Adrenal gland (tissue), 12 donors: Measurements from ENCODE around the gene RPL41. TPM values are rescaled to one million over a fixed set of nuclear protein-coding genes. Genes with fewer than 3 reads are reported as not detected.

Experiments
- polyA plus RNA-seq, 3 donors: library from polyadenylated mRNA; stranded (reverse); fragments of 200-250 nt in 2 of 3; fragments of 350-450 nt in 1 of 3; fragmentation: Illumina TruSeq in 1 of 3; extraction: RNeasy Lipid Tissue Mini Kit (QIAGEN cat#74804) in 1 of 3; gene quantifications; one replicate each; pipeline ENCODE4 v1.2.3, GENCODE V29; 2013 to 2014
- total RNA-seq, 9 donors: library from RNA; depleted of rRNA in 4 of 9; stranded (reverse); fragments of >200 nt in 4 of 9; fragments of 120-200 nt in 1 of 9; fragmentation: NEBNext Ultra II Directional in 1 of 9; extraction: Animal tissue kit (Norgen Biotek cat#: 25700) in 1 of 9; gene quantifications; one replicate each; pipeline versions ENCODE4 v1.1.0 to v1.2.4, GENCODE V29; 2013 to 2023
- donor health status: healthy with polysubstance abuse.
- donor health status: Bipolar disorder and iron deficiency.
- donor health status: DM: yes; HTN: yes; CAD: no.
- donor health status: DM: no; HTN: no; CAD: no.
- donor health status: DM: no; HTN: no; CAD: no.
- donor health status: DM: yes; HTN: yes; CAD: no.

RPL41 gene
- total and polyA plus RNA-seq, 12 donors = 1,635 to 6,204 (median 3,125) TPM

Other genes with a start within 250 kb of the RPL41 start
- gene PYM1, start 188.7 kb upstream of the RPL41 start, total RNA-seq = 10 to 100 TPM; 32.1 to 60.9 (median 37.8) TPM
- gene PYM1, start 188.7 kb upstream of the RPL41 start, polyA plus RNA-seq = 10 to 100 TPM; 48.3 to 59.1 (median 49.0) TPM
- 100 to 1,000 TPM in 1 of 9 donors, 10 to 100 TPM in 8; 16.0 to 116 (median 31.9) TPM for gene DGKA, start 185.5 kb upstream of the RPL41 start, total RNA-seq
- 10 to 100 TPM; 21.1 to 99.8 (median 66.2) TPM for gene DGKA, start 185.5 kb upstream of the RPL41 start, polyA plus RNA-seq
- 1 to 10 TPM in 5 of 9 donors, under 1 TPM in 3, not detected in 1; 0.35 to 3.8 (median 1.3) TPM for gene PMEL, start 150.6 kb upstream of the RPL41 start, total RNA-seq
- gene PMEL, start 150.6 kb upstream of the RPL41 start, polyA plus RNA-seq = 1 to 10 TPM in 2 of 3 donors, under 1 TPM in 1; 0.77 to 1.5 (median 1.0) TPM
- 10 to 100 TPM in 8 of 9 donors, 1 to 10 TPM in 1; 6.3 to 30.6 (median 18.7) TPM for gene CDK2, start 149.8 kb upstream of the RPL41 start, total RNA-seq
- 10 to 100 TPM in 1 of 3 donors, 1 to 10 TPM in 2; 6.0 to 16.5 (median 9.2) TPM for gene CDK2, start 149.8 kb upstream of the RPL41 start, polyA plus RNA-seq
- 100 to 1,000 TPM in 5 of 9 donors, 10 to 100 TPM in 4; 77.6 to 134 (median 112) TPM for gene RAB5B, start 142.6 kb upstream of the RPL41 start, total RNA-seq
- 100 to 1,000 TPM in 1 of 3 donors, 10 to 100 TPM in 2; 34.4 to 137 (median 43.6) TPM for gene RAB5B, start 142.6 kb upstream of the RPL41 start, polyA plus RNA-seq
- 10 to 100 TPM; 49.3 to 72.6 (median 56.6) TPM for gene SUOX, start 119.4 kb upstream of the RPL41 start, total RNA-seq
- gene SUOX, start 119.4 kb upstream of the RPL41 start, polyA plus RNA-seq = 10 to 100 TPM; 27.7 to 49.7 (median 37.1) TPM
- gene IKZF4, start 95.6 kb upstream of the RPL41 start, total RNA-seq = 10 to 100 TPM in 6 of 9 donors, 1 to 10 TPM in 3; 6.0 to 34.0 (median 13.3) TPM
- 10 to 100 TPM in 1 of 3 donors, 1 to 10 TPM in 2; 5.7 to 10.3 (median 6.4) TPM for gene IKZF4, start 95.6 kb upstream of the RPL41 start, polyA plus RNA-seq
- 1,000 to 10,000 TPM in 3 of 9 donors, 100 to 1,000 TPM in 3, 10 to 100 TPM in 3; 76.7 to 2,374 (median 441) TPM for gene RPS26, start 74.7 kb upstream of the RPL41 start, total RNA-seq
- gene RPS26, start 74.7 kb upstream of the RPL41 start, polyA plus RNA-seq = 1,000 to 10,000 TPM; 1,149 to 1,897 (median 1,249) TPM
- gene ERBB3, start 36.5 kb upstream of the RPL41 start, total RNA-seq = 10 to 100 TPM in 1 of 9 donors, 1 to 10 TPM in 8; 1.3 to 25.7 (median 1.6) TPM
- gene ERBB3, start 36.5 kb upstream of the RPL41 start, polyA plus RNA-seq = 1 to 10 TPM; 1.9 to 5.0 (median 2.6) TPM
- 100 to 1,000 TPM in 5 of 9 donors, 10 to 100 TPM in 4; 64.1 to 129 (median 106) TPM for gene PA2G4, start 12.1 kb upstream of the RPL41 start, total RNA-seq
- 100 to 1,000 TPM in 2 of 3 donors, 10 to 100 TPM in 1; 83.3 to 252 (median 106) TPM for gene PA2G4, start 12.1 kb upstream of the RPL41 start, polyA plus RNA-seq
- 10 to 100 TPM in 3 of 9 donors, 1 to 10 TPM in 6; 4.3 to 15.0 (median 8.4) TPM for gene ZC3H10, start 1.6 kb downstream of the RPL41 start, total RNA-seq
- gene ZC3H10, start 1.6 kb downstream of the RPL41 start, polyA plus RNA-seq = 1 to 10 TPM; 2.2 to 5.5 (median 5.0) TPM
- gene ESYT1, start 11.6 kb downstream of the RPL41 start, total RNA-seq = 100 to 1,000 TPM in 7 of 9 donors, 10 to 100 TPM in 2; 26.3 to 156 (median 125) TPM
- gene ESYT1, start 11.6 kb downstream of the RPL41 start, polyA plus RNA-seq = 100 to 1,000 TPM in 1 of 3 donors, 10 to 100 TPM in 2; 27.2 to 103 (median 35.4) TPM
- 10 to 100 TPM; 28.0 to 89.3 (median 66.8) TPM for gene MYL6B, start 36.0 kb downstream of the RPL41 start, total RNA-seq
- gene MYL6B, start 36.0 kb downstream of the RPL41 start, polyA plus RNA-seq = 100 to 1,000 TPM in 2 of 3 donors, 10 to 100 TPM in 1; 33.4 to 129 (median 118) TPM
- gene MYL6, start 41.7 kb downstream of the RPL41 start, total RNA-seq = 1,000 to 10,000 TPM; 1,276 to 2,410 (median 1,576) TPM
- 1,000 to 10,000 TPM; 1,464 to 3,646 (median 1,841) TPM for gene MYL6, start 41.7 kb downstream of the RPL41 start, polyA plus RNA-seq
- gene SMARCC2, start 72.8 kb downstream of the RPL41 start, total RNA-seq = 100 to 1,000 TPM in 1 of 9 donors, 10 to 100 TPM in 8; 36.3 to 102 (median 64.0) TPM
- 10 to 100 TPM; 22.8 to 75.1 (median 46.6) TPM for gene SMARCC2, start 72.8 kb downstream of the RPL41 start, polyA plus RNA-seq
- gene RNF41, start 105.3 kb downstream of the RPL41 start, total RNA-seq = 10 to 100 TPM; 42.4 to 90.6 (median 64.1) TPM
- gene RNF41, start 105.3 kb downstream of the RPL41 start, polyA plus RNA-seq = 10 to 100 TPM; 13.0 to 44.0 (median 13.5) TPM
- gene NABP2, start 107.7 kb downstream of the RPL41 start, total RNA-seq = 10 to 100 TPM; 23.8 to 55.4 (median 48.4) TPM
- 10 to 100 TPM; 24.6 to 48.3 (median 39.7) TPM for gene NABP2, start 107.7 kb downstream of the RPL41 start, polyA plus RNA-seq
- gene SLC39A5, start 113.4 kb downstream of the RPL41 start, total RNA-seq = under 1 TPM in 3 of 9 donors, not detected in 6; 0.50 to 0.83 (median 0.65) TPM
- 1 to 10 TPM in 1 of 3 donors, under 1 TPM in 1, not detected in 1; 0.54 to 2.0 TPM for gene SLC39A5, start 113.4 kb downstream of the RPL41 start, polyA plus RNA-seq
- gene ANKRD52, start 141.8 kb downstream of the RPL41 start, total RNA-seq = 10 to 100 TPM; 21.3 to 86.8 (median 28.5) TPM
- 10 to 100 TPM in 2 of 3 donors, 1 to 10 TPM in 1; 8.4 to 54.0 (median 28.8) TPM for gene ANKRD52, start 141.8 kb downstream of the RPL41 start, polyA plus RNA-seq
- 10 to 100 TPM; 24.2 to 65.1 (median 33.7) TPM for gene COQ10A, start 150.3 kb downstream of the RPL41 start, total RNA-seq
- gene COQ10A, start 150.3 kb downstream of the RPL41 start, polyA plus RNA-seq = 10 to 100 TPM; 25.2 to 47.6 (median 36.7) TPM
- 100 to 1,000 TPM; 143 to 417 (median 265) TPM for gene CS, start 183.7 kb downstream of the RPL41 start, total RNA-seq
- gene CS, start 183.7 kb downstream of the RPL41 start, polyA plus RNA-seq = 100 to 1,000 TPM in 1 of 3 donors, 10 to 100 TPM in 2; 64.6 to 404 (median 73.1) TPM
- 100 to 1,000 TPM; 103 to 163 (median 146) TPM for gene CNPY2, start 199.4 kb downstream of the RPL41 start, total RNA-seq
- 100 to 1,000 TPM; 138 to 192 (median 179) TPM for gene CNPY2, start 199.4 kb downstream of the RPL41 start, polyA plus RNA-seq
- gene PAN2, start 217.4 kb downstream of the RPL41 start, total RNA-seq = 100 to 1,000 TPM in 1 of 9 donors, 10 to 100 TPM in 8; 19.6 to 124 (median 61.6) TPM
- gene PAN2, start 217.4 kb downstream of the RPL41 start, polyA plus RNA-seq = 100 to 1,000 TPM in 2 of 3 donors, 10 to 100 TPM in 1; 40.8 to 111 (median 102) TPM
- gene IL23A, start 222.3 kb downstream of the RPL41 start, total RNA-seq = under 1 TPM in 4 of 9 donors, not detected in 5; 0.29 to 0.67 (median 0.62) TPM
- 1 to 10 TPM in 1 of 3 donors, under 1 TPM in 2; 0.55 to 1.3 (median 0.64) TPM for gene IL23A, start 222.3 kb downstream of the RPL41 start, polyA plus RNA-seq
- 100 to 1,000 TPM in 5 of 9 donors, 10 to 100 TPM in 4; 74.2 to 197 (median 101) TPM for gene STAT2, start 243.5 kb downstream of the RPL41 start, total RNA-seq
- gene STAT2, start 243.5 kb downstream of the RPL41 start, polyA plus RNA-seq = 100 to 1,000 TPM in 1 of 3 donors, 10 to 100 TPM in 2; 45.3 to 120 (median 47.3) TPM
- not detected for gene APOF, start 246.2 kb downstream of the RPL41 start, total RNA-seq
- gene APOF, start 246.2 kb downstream of the RPL41 start, polyA plus RNA-seq = under 1 TPM in 1 of 3 donors, not detected in 2; 0.24 TPM